ENCODE data around the gene POLR3C.

DNA sequence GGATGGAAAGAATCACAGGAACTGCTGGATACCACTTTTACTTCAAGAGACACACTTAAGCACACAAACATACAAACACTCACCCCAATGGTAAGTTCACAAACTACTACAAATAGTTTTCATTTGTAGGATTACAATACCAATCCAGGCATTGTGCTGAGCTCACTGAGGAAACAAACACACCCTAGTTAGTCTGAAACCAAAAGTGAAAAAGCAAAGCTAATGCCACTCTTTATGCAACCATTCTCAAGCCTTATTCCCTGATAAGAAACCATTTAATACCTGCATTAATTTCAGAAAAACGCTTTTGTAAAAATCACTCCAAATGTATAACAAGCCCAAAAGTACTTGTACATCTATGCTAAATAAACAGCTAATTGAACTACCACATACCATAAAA is 38.5 kb upstream of the POLR3C start:
- TF ChIP-seq POLR2AphosphoS5 (IDR thresholded peaks at IDR 0.05; ENCODE audit: low read depth, low read length) (no peak), POLR2A (IDR thresholded peaks at IDR 0.05; ENCODE audit: low read depth, low read length) (no peak), TAF1 (IDR thresholded peaks at IDR 0.05; ENCODE audit: borderline replicate concordance, low read depth, low read length) (no peak)
